HG02623 (cell line): ENCODE data around the gene ADGB.
"Not testable (repeated sequence)": the region's sequence is repeated elsewhere in the genome, so short reads cannot be mapped to it uniquely, and the experiment has no call there.

ENCODE experiments used
- ATAC-seq: cut with Tn5 transposase; IDR thresholded peaks from one replicate; pipeline ENCODE4 v1.9.1; 2021; ENCODE audit warnings: moderate library complexity; ENCODE audit not compliant: unreplicated experiment

The ADGB gene

GRCh38 chr6:146598772-146599405, at the start of gene ADGB:
Gene ADGB, plus strand, starts transcription at chr6:146598972. Its CDS starts 69 bp downstream, at chr6:146599041.
- ATAC-seq: no peak

- no peak for ATAC-seq
Observed at GRCh38 chr6:146550911-146551310, 47.9 kb upstream of the ADGB start.

- no peak for ATAC-seq
Observed at GRCh38 chr6:146551545-146551944, 47.2 kb upstream of the ADGB start.

GRCh38 chr6:146553377-146554135, 45.2 kb upstream of the ADGB start:
- no peak for ATAC-seq

- ATAC-seq: no peak
Observed at GRCh38 chr6:146560607-146561006, 38.2 kb upstream of the ADGB start.

- ATAC-seq: not testable (repeated sequence)
Observed at GRCh38 chr6:146566661-146567060, 32.1 kb upstream of the ADGB start.

- not testable (repeated sequence) for ATAC-seq
Observed at GRCh38 chr6:146568619-146569018, 30.2 kb upstream of the ADGB start.

- no peak for ATAC-seq
Observed at GRCh38 chr6:146574211-146574610, 24.6 kb upstream of the ADGB start.

- no peak for ATAC-seq
Observed at GRCh38 chr6:146578054-146578453, 20.7 kb upstream of the ADGB start.

- ATAC-seq: no peak
Observed at GRCh38 chr6:146581968-146582367, 16.8 kb upstream of the ADGB start.

GRCh38 chr6:146582857-146583256, 15.9 kb upstream of the ADGB start:
- no peak for ATAC-seq

GRCh38 chr6:146583966-146584365, 14.8 kb upstream of the ADGB start:
- ATAC-seq: no peak

GRCh38 chr6:146587459-146587858, 11.3 kb upstream of the ADGB start:
- no peak for ATAC-seq

GRCh38 chr6:146590492-146590891, 8.3 kb upstream of the ADGB start:
- no peak for ATAC-seq

GRCh38 chr6:146592451-146592850, 6.3 kb upstream of the ADGB start:
- no peak for ATAC-seq

- ATAC-seq: no peak
Observed at GRCh38 chr6:146593986-146594385, 4.8 kb upstream of the ADGB start.

- ATAC-seq: no peak
Observed at GRCh38 chr6:146594495-146594894, 4.3 kb upstream of the ADGB start.

- ATAC-seq: no peak
Observed at GRCh38 chr6:146595972-146596731, 2.6 kb upstream of the ADGB start.

- ATAC-seq: no peak
Observed at GRCh38 chr6:146601352-146601751, 2.6 kb downstream of the ADGB start.

GRCh38 chr6:146602526-146602925, 3.8 kb downstream of the ADGB start:
- ATAC-seq: no peak

- no peak for ATAC-seq
Observed at GRCh38 chr6:146613947-146614346, 15.2 kb downstream of the ADGB start.

GRCh38 chr6:146620655-146621054, 21.9 kb downstream of the ADGB start:
- ATAC-seq: no peak
